Stimulated activated memory B cell treated with anti-CD40 and anti-IgM and Interleukin-4, amounts not matched to agents 10 μg/mL and 1 μg/mL and 100 μg/mL, for 72 hours (primary cell): Measurements from ENCODE around the gene PDIK1L.

Source experiments
- ATAC-seq: fragments of 150-1000 bp; cut with Tn5 transposase; 2 replicates; pipeline ENCODE4 v1.10.0; 2021
- H3K27ac Mint-ChIP-seq: one replicate; pipeline ENCODE4 v1.8.0; 2022; ENCODE audit warnings: mild to moderate bottlenecking, mixed read lengths
- H3K27me3 Mint-ChIP-seq: one replicate; pipeline ENCODE4 v1.8.0; 2022; ENCODE audit warnings: mixed read lengths
- H3K36me3 Mint-ChIP-seq: one replicate; pipeline ENCODE4 v1.8.0; 2022; ENCODE audit warnings: mixed read lengths
- H3K4me1 Mint-ChIP-seq: one replicate; pipeline ENCODE4 v1.8.0; 2022; ENCODE audit warnings: mixed read lengths
- H3K4me3 Mint-ChIP-seq: one replicate; pipeline ENCODE4 v1.8.0; 2022; ENCODE audit warnings: mild to moderate bottlenecking, moderate library complexity, mixed read lengths
- H3K9me3 Mint-ChIP-seq: one replicate; pipeline ENCODE4 v1.8.0; 2022; ENCODE audit warnings: mixed read lengths

Gene PDIK1L

GRCh38 chr1:26154750-26155149 is 43.1 kb downstream of the PDIK1L start:
- Mint-ChIP-seq H3K36me3 (no peaks in the 10 kb centered on the region), H3K27me3 (peaks cover 62% of the 10 kb centered on the region), H3K9me3 (no peaks in the 10 kb centered on the region), H3K27ac (no peak overlapping the region), H3K4me3 (no peak overlapping the region), H3K4me1 (peaks cover 9% of the 10 kb centered on the region)
- ATAC-seq: no peak

- H3K27me3 Mint-ChIP-seq: peaks cover 60% of the 10 kb centered on the region
- peak; percentile 28 for ATAC-seq
- no peaks in the 10 kb centered on the region for H3K9me3 Mint-ChIP-seq
- H3K4me1 Mint-ChIP-seq: peaks cover 9% of the 10 kb centered on the region
- no peak overlapping the region for H3K4me3 Mint-ChIP-seq
- no peaks in the 10 kb centered on the region for H3K36me3 Mint-ChIP-seq
- no peak overlapping the region for H3K27ac Mint-ChIP-seq
Measured at GRCh38 chr1:26155370-26156284, 44.0 kb downstream of the PDIK1L start.

- no peaks in the 10 kb centered on the region for H3K9me3 Mint-ChIP-seq
- ATAC-seq: no peak
- peaks cover 60% of the 10 kb centered on the region for H3K27me3 Mint-ChIP-seq
- no peak overlapping the region for H3K4me3 Mint-ChIP-seq
- H3K4me1 Mint-ChIP-seq: peaks cover 9% of the 10 kb centered on the region
- H3K27ac Mint-ChIP-seq: no peak overlapping the region
- no peaks in the 10 kb centered on the region for H3K36me3 Mint-ChIP-seq
Measured at GRCh38 chr1:26156285-26157038, 44.8 kb downstream of the PDIK1L start.

GRCh38 chr1:26158271-26158907 is 46.8 kb downstream of the PDIK1L start:
- no peak overlapping the region for H3K27ac Mint-ChIP-seq
- H3K4me1 Mint-ChIP-seq: peaks cover 15% of the 10 kb centered on the region
- H3K9me3 Mint-ChIP-seq: no peaks in the 10 kb centered on the region
- no peak overlapping the region for H3K4me3 Mint-ChIP-seq
- ATAC-seq: no peak
- peaks cover 70% of the 10 kb centered on the region for H3K27me3 Mint-ChIP-seq
- H3K36me3 Mint-ChIP-seq: no peaks in the 10 kb centered on the region

- Mint-ChIP-seq H3K27me3 (peaks cover 70% of the 10 kb centered on the region), H3K4me3 (no peak within 1 kb of the TSS), H3K36me3 (no peaks in the 10 kb centered on the region), H3K4me1 (peaks cover 15% of the 10 kb centered on the region), H3K27ac (no peak within 1 kb of the TSS), H3K9me3 (no peaks in the 10 kb centered on the region)
- ATAC-seq: no peak
Measured at GRCh38 chr1:26158908-26159742, 47.5 kb downstream of the PDIK1L start, which contains the start of gene FAM110D. Gene FAM110D (plus strand): TSS chr1:26159079. CDS start chr1:26161292, 2,213 bp downstream.

- Mint-ChIP-seq H3K4me1 (peaks cover 20% of the 10 kb centered on the region), H3K4me3 (no peak overlapping the region), H3K27ac (no peak overlapping the region), H3K9me3 (no peaks in the 10 kb centered on the region), H3K27me3 (peaks cover 65% of the 10 kb centered on the region), H3K36me3 (no peaks in the 10 kb centered on the region)
- no peak for ATAC-seq
Measured at GRCh38 chr1:26159743-26160039, 48.1 kb downstream of the PDIK1L start.

- Mint-ChIP-seq H3K4me3 (peak overlapping the region; percentile 26), H3K4me1 (peaks cover 22% of the 10 kb centered on the region), H3K27me3 (peaks cover 54% of the 10 kb centered on the region), H3K36me3 (no peaks in the 10 kb centered on the region), H3K9me3 (no peaks in the 10 kb centered on the region), H3K27ac (no peak overlapping the region)
- ATAC-seq: no peak
Measured at GRCh38 chr1:26160527-26161414, 49.1 kb downstream of the PDIK1L start.

- H3K27ac Mint-ChIP-seq: no peak overlapping the region
- H3K9me3 Mint-ChIP-seq: no peaks in the 10 kb centered on the region
- no peaks in the 10 kb centered on the region for H3K36me3 Mint-ChIP-seq
- peak overlapping the region; percentile 23 for H3K4me3 Mint-ChIP-seq
- H3K4me1 Mint-ChIP-seq: peaks cover 16% of the 10 kb centered on the region
- peak; percentile 49 for ATAC-seq
- H3K27me3 Mint-ChIP-seq: peaks cover 45% of the 10 kb centered on the region
Measured at GRCh38 chr1:26161415-26162219, 50.0 kb downstream of the PDIK1L start.

GRCh38 chr1:26162220-26162709 is 50.6 kb downstream of the PDIK1L start:
- no peak overlapping the region for H3K27ac Mint-ChIP-seq
- no peaks in the 10 kb centered on the region for H3K9me3 Mint-ChIP-seq
- ATAC-seq: no peak
- no peaks in the 10 kb centered on the region for H3K36me3 Mint-ChIP-seq
- peaks cover 39% of the 10 kb centered on the region for H3K27me3 Mint-ChIP-seq
- peaks cover 13% of the 10 kb centered on the region for H3K4me1 Mint-ChIP-seq
- peak overlapping the region; percentile 17 for H3K4me3 Mint-ChIP-seq

GRCh38 chr1:26163684-26164035 is 52.0 kb downstream of the PDIK1L start:
- Mint-ChIP-seq H3K4me1 (peaks cover 13% of the 10 kb centered on the region), H3K9me3 (no peaks in the 10 kb centered on the region), H3K27ac (no peak overlapping the region), H3K36me3 (no peaks in the 10 kb centered on the region), H3K27me3 (peaks cover 26% of the 10 kb centered on the region), H3K4me3 (peak overlapping the region; percentile 39)
- ATAC-seq: no peak

GRCh38 chr1:26164036-26164860 is 52.6 kb downstream of the PDIK1L start:
- peak; percentile 69 for ATAC-seq
- Mint-ChIP-seq H3K27ac (peak overlapping the region; percentile 16), H3K36me3 (no peaks in the 10 kb centered on the region), H3K4me3 (peak overlapping the region; percentile 59), H3K4me1 (peaks cover 13% of the 10 kb centered on the region), H3K27me3 (peaks cover 20% of the 10 kb centered on the region), H3K9me3 (no peaks in the 10 kb centered on the region)

GRCh38 chr1:26164861-26165842 is 53.5 kb downstream of the PDIK1L start:
- H3K9me3 Mint-ChIP-seq: no peaks in the 10 kb centered on the region
- H3K36me3 Mint-ChIP-seq: no peaks in the 10 kb centered on the region
- H3K4me3 Mint-ChIP-seq: peak overlapping the region; percentile 59
- peaks cover 11% of the 10 kb centered on the region for H3K27me3 Mint-ChIP-seq
- peak overlapping the region; percentile 16 for H3K27ac Mint-ChIP-seq
- ATAC-seq: no peak
- peaks cover 14% of the 10 kb centered on the region for H3K4me1 Mint-ChIP-seq
